Measurements from ENCODE around the gene PRKRIP1. TPM values are rescaled to one million over a fixed set of nuclear protein-coding genes. Genes with fewer than 3 reads are reported as not detected.
"Not testable (repeated sequence)": the region's sequence is repeated elsewhere in the genome, so short reads cannot be mapped to it uniquely, and the experiment has no call there.

PRKRIP1 gene
- total RNA-seq, 2 donors from 2014 or later = 26.7 to 39.5 TPM

DNA sequence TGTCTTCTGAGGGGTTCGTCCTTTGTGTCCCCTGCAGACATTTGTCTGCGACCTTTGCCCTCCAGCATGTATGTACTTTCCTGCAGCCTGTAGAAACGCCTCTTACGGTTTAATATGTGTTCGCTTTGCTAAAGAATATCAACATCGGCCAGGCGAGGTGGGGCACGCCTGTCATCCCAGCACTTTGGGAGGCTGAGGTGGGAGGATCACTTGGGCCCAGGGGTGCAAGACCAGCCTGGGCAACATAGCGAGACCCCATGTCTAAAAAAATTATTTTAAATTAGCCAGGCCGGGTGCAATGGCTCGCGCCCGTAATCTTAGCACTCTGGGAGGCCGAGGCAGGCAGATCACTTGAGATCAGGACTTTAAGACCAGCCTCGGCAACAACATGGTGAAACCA, 53.0 kb downstream of the PRKRIP1 start:
- Mint-ChIP-seq H3K36me3 (peaks cover 6% of the 10 kb centered on the region), H3K27me3 (no peaks in the 10 kb centered on the region), H3K4me3 (no peak overlapping the region), H3K27ac (no peak overlapping the region), H3K4me1 (ENCODE audit: low read depth in 2 of 2) (peaks cover 0 to 3% of the 10 kb centered on the region in 2 donors), H3K9me3 (no peaks in the 10 kb centered on the region)
- no peak for ATAC-seq
- no peak for DNase-seq (ENCODE audit: low spot score)

GRCh38 chr7:102450242-102450641, 54.1 kb downstream of the PRKRIP1 start:
- no peaks in the 10 kb centered on the region for H3K27me3 Mint-ChIP-seq
- peaks cover 6% of the 10 kb centered on the region for H3K36me3 Mint-ChIP-seq
- DNase-seq (ENCODE audit: low spot score) (no peak), ATAC-seq (peak; percentile 40 to 68)
- no peak overlapping the region for H3K27ac Mint-ChIP-seq
- no peaks in the 10 kb centered on the region for H3K9me3 Mint-ChIP-seq
- no peak overlapping the region for H3K4me3 Mint-ChIP-seq
- no peaks in the 10 kb centered on the region for H3K4me1 Mint-ChIP-seq (ENCODE audit: low read depth in 2 of 2)

DNA sequence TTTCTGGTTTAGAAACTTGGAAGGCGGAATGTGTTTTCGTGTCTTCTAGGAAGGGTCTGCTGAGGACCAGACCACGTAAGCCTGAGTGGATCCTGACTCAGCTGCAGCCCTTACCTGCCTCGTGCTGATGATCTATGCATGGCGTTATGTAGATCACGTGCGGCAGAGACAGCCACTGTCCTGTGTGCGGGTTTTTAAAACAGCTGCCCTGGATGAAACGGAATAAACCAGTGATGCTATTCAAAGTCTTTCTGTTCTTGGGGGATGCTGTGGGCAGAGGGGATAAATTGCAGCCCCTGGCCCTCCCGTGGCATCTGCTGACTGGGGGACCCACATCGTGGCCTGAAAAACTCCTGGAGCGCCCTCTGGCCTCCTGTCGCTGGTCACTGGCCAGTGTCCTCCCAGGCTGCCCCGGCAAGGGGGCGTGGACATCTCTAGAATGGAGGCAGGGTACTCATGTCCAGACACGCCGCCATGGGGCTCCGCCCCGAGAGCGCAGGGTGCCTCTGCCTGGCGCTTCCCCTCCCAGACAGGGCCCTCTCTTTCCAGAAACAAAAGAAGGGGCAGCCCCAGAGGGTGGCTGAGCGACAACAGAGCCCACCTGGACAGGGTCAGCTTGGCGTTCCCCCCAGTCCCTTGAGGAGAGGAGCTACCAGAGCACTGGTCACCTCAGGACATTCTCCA, 55.4 kb downstream of the PRKRIP1 start:
- Mint-ChIP-seq H3K4me1 (ENCODE audit: low read depth in 2 of 2) (no peaks in the 10 kb centered on the region), H3K9me3 (no peaks in the 10 kb centered on the region), H3K36me3 (no peaks in the 10 kb centered on the region), H3K27ac (no peak overlapping the region), H3K27me3 (no peaks in the 10 kb centered on the region), H3K4me3 (no peak overlapping the region)
- ATAC-seq = no peak
- DNase-seq (ENCODE audit: low spot score) = no peak

DNA sequence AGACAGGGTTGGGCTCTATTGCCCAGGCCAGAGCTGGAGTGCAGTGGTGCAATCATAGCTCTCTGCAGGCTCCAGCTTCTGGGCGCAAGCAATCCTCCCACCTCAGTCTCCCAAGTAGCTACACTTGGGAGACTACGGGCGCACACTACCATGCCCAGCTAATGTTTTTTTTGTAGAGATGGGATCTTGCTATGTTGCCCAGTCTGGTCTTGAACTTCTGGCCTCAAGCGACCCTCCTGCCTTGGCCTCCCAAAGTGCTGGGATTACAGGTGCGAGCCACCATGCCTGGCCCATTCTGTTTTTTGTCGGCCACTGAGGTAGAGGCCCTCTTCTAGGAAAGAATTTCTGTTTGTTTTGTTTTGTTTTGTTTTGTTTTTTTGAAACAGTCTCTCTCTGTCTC, 56.3 kb downstream of the PRKRIP1 start:
- no peak for ATAC-seq
- no peaks in the 10 kb centered on the region for H3K36me3 Mint-ChIP-seq
- H3K4me1 Mint-ChIP-seq (ENCODE audit: low read depth in 2 of 2) = no peaks in the 10 kb centered on the region
- no peak overlapping the region for H3K4me3 Mint-ChIP-seq
- H3K27me3 Mint-ChIP-seq = no peaks in the 10 kb centered on the region
- DNase-seq (ENCODE audit: low spot score) = no peak
- H3K27ac Mint-ChIP-seq = no peak overlapping the region
- no peaks in the 10 kb centered on the region for H3K9me3 Mint-ChIP-seq

DNA sequence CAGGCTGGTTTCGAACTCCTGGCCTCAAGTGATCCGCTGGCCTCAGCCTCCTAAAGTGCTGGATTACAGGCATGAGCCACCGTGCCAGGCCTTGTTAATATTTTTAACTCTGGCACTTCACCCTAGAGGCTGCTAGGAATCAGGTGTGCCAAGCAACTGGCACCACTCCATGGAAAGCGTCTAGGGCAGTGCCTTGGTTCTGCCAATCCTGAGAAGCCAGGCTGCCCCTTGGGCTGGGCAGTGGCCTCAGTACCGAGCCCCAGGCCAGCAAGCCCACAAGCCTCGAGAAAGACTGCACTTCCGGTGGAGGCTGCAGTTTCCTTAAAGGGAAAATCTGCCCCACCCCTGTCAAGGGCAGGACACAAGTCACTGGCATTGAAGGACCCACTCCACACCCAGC, 57.2 kb downstream of the PRKRIP1 start:
- ATAC-seq (no peak), DNase-seq (ENCODE audit: low spot score) (no peak)
- H3K9me3 Mint-ChIP-seq = no peaks in the 10 kb centered on the region
- no peak overlapping the region for H3K4me3 Mint-ChIP-seq
- H3K4me1 Mint-ChIP-seq (ENCODE audit: low read depth in 2 of 2) = no peaks in the 10 kb centered on the region
- peak overlapping the region in 1 of 2 donors; percentile 33 for H3K27ac Mint-ChIP-seq
- no peaks in the 10 kb centered on the region for H3K27me3 Mint-ChIP-seq
- no peaks in the 10 kb centered on the region for H3K36me3 Mint-ChIP-seq

- DNase-seq (ENCODE audit: low spot score) (no peak), ATAC-seq (no peak)
- H3K4me3 Mint-ChIP-seq = no peak overlapping the region
- no peaks in the 10 kb centered on the region for H3K4me1 Mint-ChIP-seq (ENCODE audit: low read depth in 2 of 2)
- H3K27me3 Mint-ChIP-seq = no peaks in the 10 kb centered on the region
- no peaks in the 10 kb centered on the region for H3K36me3 Mint-ChIP-seq
- peak overlapping the region in 1 of 2 donors; percentile 29 for H3K27ac Mint-ChIP-seq
- no peaks in the 10 kb centered on the region for H3K9me3 Mint-ChIP-seq
Measured at GRCh38 chr7:102454468-102454867, 58.3 kb downstream of the PRKRIP1 start.

- peak overlapping the region in 1 of 2 donors; percentile 29 for H3K27ac Mint-ChIP-seq
- H3K4me1 Mint-ChIP-seq (ENCODE audit: low read depth in 2 of 2); ATAC-seq; H3K36me3 Mint-ChIP-seq; DNase-seq (ENCODE audit: low spot score); H3K4me3 Mint-ChIP-seq; H3K9me3 Mint-ChIP-seq; H3K27me3 Mint-ChIP-seq: not testable (repeated sequence)
Measured at GRCh38 chr7:102454932-102455331, 58.8 kb downstream of the PRKRIP1 start.

DNA sequence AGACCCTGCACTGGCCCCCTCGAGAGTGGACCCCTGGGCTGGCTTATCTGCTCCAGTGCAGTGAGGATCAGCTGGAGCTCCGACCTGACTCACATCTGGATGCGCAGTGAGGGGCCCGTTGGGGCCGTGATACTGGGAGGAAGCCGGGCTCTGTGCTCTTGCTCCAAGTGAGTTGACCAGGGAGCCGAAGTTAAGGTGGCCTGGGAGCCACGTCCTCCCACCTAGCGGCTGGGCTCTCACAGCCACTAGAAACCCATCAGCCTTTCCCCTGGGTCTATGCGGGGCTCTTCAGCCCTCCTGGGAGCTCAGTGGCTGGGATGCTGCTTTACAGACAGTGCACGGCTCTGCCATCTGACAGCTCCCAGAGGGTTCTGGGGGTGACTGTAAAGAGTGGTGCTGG, 59.4 kb downstream of the PRKRIP1 start:
- Mint-ChIP-seq H3K9me3 (no peaks in the 10 kb centered on the region), H3K36me3 (no peaks in the 10 kb centered on the region), H3K27me3 (no peaks in the 10 kb centered on the region), H3K27ac (no peak overlapping the region), H3K4me1 (ENCODE audit: low read depth in 2 of 2) (peaks cover 0 to 2% of the 10 kb centered on the region in 2 donors), H3K4me3 (no peak overlapping the region)
- DNase-seq (ENCODE audit: low spot score) (no peak), ATAC-seq (no peak)

- no peak overlapping the region for H3K27ac Mint-ChIP-seq
- H3K4me3 Mint-ChIP-seq = no peak overlapping the region
- ATAC-seq (no peak), DNase-seq (ENCODE audit: low spot score) (no peak)
- peaks cover 0 to 6% of the 10 kb centered on the region in 2 donors for H3K4me1 Mint-ChIP-seq (ENCODE audit: low read depth in 2 of 2)
- no peaks in the 10 kb centered on the region for H3K36me3 Mint-ChIP-seq
- H3K9me3 Mint-ChIP-seq = no peaks in the 10 kb centered on the region
- no peaks in the 10 kb centered on the region for H3K27me3 Mint-ChIP-seq
Measured at GRCh38 chr7:102456327-102456726, 60.2 kb downstream of the PRKRIP1 start.

DNA sequence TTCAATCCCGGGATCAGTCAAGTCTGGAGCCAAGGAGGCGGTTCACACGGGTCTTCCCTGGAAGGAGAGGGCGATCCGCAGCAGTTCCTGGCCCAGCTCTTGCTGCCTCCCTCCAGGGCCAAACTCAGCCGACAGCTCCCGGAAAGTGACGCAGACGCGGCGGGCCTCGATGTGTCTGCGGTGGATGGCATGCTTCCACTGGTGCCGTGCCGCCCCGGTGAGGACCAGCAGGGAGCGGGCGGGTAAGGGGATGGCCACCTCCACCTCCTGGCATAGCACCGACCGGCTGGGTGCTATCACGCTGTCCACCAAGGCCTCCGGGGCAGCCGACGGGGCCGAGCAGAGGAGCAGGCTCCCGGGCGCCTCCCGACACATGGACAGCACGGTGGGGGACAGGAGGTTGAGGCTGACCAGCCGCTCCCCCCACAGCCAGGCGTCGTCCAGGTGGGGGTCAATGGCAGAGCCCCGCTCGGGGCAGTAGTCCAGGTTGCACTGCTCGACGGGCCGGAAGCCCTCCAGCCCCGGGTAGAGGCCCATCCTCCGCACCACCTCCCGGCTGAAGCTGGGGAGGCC, 61.3 kb downstream of the PRKRIP1 start:
- H3K36me3 Mint-ChIP-seq = no peaks in the 10 kb centered on the region
- H3K4me3 Mint-ChIP-seq = no peak overlapping the region
- no peak for ATAC-seq
- no peaks in the 10 kb centered on the region for H3K27me3 Mint-ChIP-seq
- peaks cover 3 to 7% of the 10 kb centered on the region in 2 donors for H3K4me1 Mint-ChIP-seq (ENCODE audit: low read depth in 2 of 2)
- no peak overlapping the region for H3K27ac Mint-ChIP-seq
- H3K9me3 Mint-ChIP-seq = no peaks in the 10 kb centered on the region
- DNase-seq (ENCODE audit: low spot score) = no peak

GRCh38 chr7:102459221-102459844, 63.2 kb downstream of the PRKRIP1 start:
- no peak overlapping the region for H3K4me3 Mint-ChIP-seq
- H3K27ac Mint-ChIP-seq = no peak overlapping the region
- DNase-seq (ENCODE audit: low spot score) (no peak), ATAC-seq (no peak)
- H3K9me3 Mint-ChIP-seq = no peaks in the 10 kb centered on the region
- H3K4me1 Mint-ChIP-seq (ENCODE audit: low read depth in 2 of 2) = peaks cover 16 to 19% of the 10 kb centered on the region in 2 donors
- no peaks in the 10 kb centered on the region for H3K27me3 Mint-ChIP-seq
- H3K36me3 Mint-ChIP-seq = no peaks in the 10 kb centered on the region

DNA sequence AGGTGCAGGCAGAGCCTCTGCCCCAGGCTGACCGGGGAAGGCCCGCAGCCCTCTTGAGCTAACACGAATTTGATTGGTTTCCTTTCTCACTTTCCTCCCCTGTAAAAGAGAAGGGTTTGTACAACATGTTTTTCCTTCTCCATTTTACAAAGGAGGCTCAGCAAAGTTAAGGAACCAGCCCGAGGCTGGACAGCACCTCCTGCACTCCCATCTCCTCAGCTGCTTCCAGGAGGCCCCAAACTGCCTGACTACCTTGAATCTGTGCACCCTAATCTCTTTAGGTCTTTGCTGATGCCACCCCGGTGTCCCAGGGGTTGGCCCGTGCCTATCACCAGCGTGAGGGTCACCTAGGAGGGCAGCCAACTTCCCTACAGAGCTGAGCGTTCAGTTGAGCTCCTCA, 64.3 kb downstream of the PRKRIP1 start:
- no peaks in the 10 kb centered on the region for H3K36me3 Mint-ChIP-seq
- no peaks in the 10 kb centered on the region for H3K27me3 Mint-ChIP-seq
- H3K27ac Mint-ChIP-seq = no peak overlapping the region
- DNase-seq (ENCODE audit: low spot score) = peak; percentile 52
- ATAC-seq = no peak
- no peaks in the 10 kb centered on the region for H3K9me3 Mint-ChIP-seq
- H3K4me1 Mint-ChIP-seq (ENCODE audit: low read depth in 2 of 2) = peaks cover 20 to 21% of the 10 kb centered on the region in 2 donors
- no peak overlapping the region for H3K4me3 Mint-ChIP-seq

DNA sequence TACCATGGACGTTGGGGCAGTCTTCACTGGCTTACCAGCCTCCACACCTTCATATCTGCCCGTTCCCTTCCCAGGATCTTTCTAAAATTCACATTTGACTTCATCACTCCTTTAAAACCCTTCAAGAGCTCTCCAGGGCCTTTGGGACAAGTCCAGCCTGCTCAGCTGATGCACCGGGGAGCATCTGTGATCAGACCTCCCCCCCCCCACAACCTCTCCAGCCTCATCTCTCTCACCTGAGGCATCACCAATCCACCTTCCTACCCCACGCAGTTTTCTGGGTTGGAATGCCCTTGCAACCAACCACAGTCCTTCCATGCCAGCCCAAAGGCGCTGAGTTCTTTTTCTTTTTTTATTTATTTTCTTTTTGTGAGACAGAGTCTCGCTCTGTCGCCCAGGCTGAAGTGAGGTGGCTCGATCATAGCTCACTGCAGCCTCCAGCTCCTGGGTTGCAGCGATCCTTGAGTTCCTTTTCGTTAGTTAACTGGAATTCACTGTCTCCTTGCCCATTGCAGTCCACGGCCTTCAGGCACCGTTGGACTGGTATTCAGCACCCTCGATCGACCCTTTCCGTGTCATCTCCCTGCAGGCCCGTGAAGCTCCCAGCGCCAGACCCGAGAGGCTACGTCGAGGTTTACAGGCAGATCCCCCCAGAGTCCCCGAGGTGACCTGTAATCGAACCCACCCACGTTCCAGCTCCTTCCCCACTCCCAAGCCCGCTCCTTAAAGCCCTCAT, 67.8 kb downstream of the PRKRIP1 start:
- Mint-ChIP-seq H3K4me1 (ENCODE audit: low read depth in 2 of 2) (peaks cover 31 to 33% of the 10 kb centered on the region in 2 donors), H3K36me3 (no peaks in the 10 kb centered on the region), H3K9me3 (no peaks in the 10 kb centered on the region), H3K27ac (peak overlapping the region; percentile 39 to 81), H3K4me3 (peak overlapping the region; percentile 87), H3K27me3 (no peaks in the 10 kb centered on the region)
- DNase-seq (ENCODE audit: low spot score) = peak; percentile 57
- ATAC-seq = no peak
